Lung (tissue), 12 donors: Measurements from ENCODE around the gene POLN. TPM values are rescaled to one million over a fixed set of nuclear protein-coding genes. Genes with fewer than 3 reads are reported as not detected.

Experiments used
- ATAC-seq: fragments of 200-7000 bp; cut with Tn5 transposase; one replicate; pipeline ENCODE4 v1.9.1; 2020; ENCODE audit warnings: moderate number of reproducible peaks; ENCODE audit not compliant: insufficient read depth, low FRiP score
- DNase-seq, 3 donors: peaks; one replicate each; pipeline ENCODE4 v3.0.0-alpha.2; 2013 to 2017
- H3K27ac ChIP-seq, 2 donors: one replicate each; pipeline ENCODE4 v1.5.1; 2013; ENCODE audit warnings: mild to moderate bottlenecking in 2 of 2, moderate library complexity in 2 of 2, control low read depth in 1 of 2, inconsistent platforms in 1 of 2, low read depth in 1 of 2, low read length in 1 of 2
- H3K27me3 ChIP-seq, 3 donors: one replicate each; pipeline ENCODE4 v1.5.1; 2013; ENCODE audit warnings: low read length in 2 of 3; ENCODE audit not compliant: control insufficient read depth in 3 of 3, insufficient read depth in 3 of 3
- H3K36me3 ChIP-seq, 4 donors: one replicate each; pipeline ENCODE4 v1.5.1; 2013; ENCODE audit warnings: low read length in 4 of 4, mild to moderate bottlenecking in 1 of 4, moderate library complexity in 1 of 4; ENCODE audit not compliant: control insufficient read depth in 4 of 4, insufficient read depth in 4 of 4
- H3K4me1 ChIP-seq, 5 donors: one replicate each; pipeline ENCODE4 v1.5.1; 2013; ENCODE audit warnings: low read length in 5 of 5, mild to moderate bottlenecking in 2 of 5, moderate library complexity in 1 of 5; ENCODE audit not compliant: control insufficient read depth in 5 of 5, insufficient read depth in 5 of 5
- H3K4me3 ChIP-seq: one replicate; pipeline ENCODE4 v1.5.1; 2013; ENCODE audit warnings: mild to moderate bottlenecking, control low read depth, moderate library complexity
- H3K9ac ChIP-seq, 2 donors: one replicate each; pipeline ENCODE4 v1.5.1; 2013; ENCODE audit warnings: low read length in 2 of 2, control low read depth in 1 of 2; ENCODE audit not compliant: insufficient read depth in 1 of 2
- H3K9me3 ChIP-seq, 4 donors: one replicate each; pipeline ENCODE4 v1.5.1; 2013; ENCODE audit warnings: low read length in 3 of 4, mild to moderate bottlenecking in 1 of 4, moderate library complexity in 1 of 4; ENCODE audit not compliant: control insufficient read depth in 4 of 4, insufficient read depth in 3 of 4
- CTCF ChIP-seq: IDR thresholded peaks from 2 replicates; pipeline ENCODE4 v1.5.1; 2012; ENCODE audit warnings: mild to moderate bottlenecking; ENCODE audit errors: control extremely low read depth, extremely low read depth
- WGBS, 2 donors: extraction: QIAGEN DNeasy Blood & Tissue Kit; methylation state at CpG; one replicate each; pipeline ENCODE4 v1.1.7; 2013; 5-methylcytosine and 5-hydroxymethylcytosine counted together
- polyA plus RNA-seq, 2 donors: library from polyadenylated mRNA; stranded (reverse); fragments of 200-250 nt; gene quantifications; one replicate each; pipeline ENCODE4 v1.2.1, GENCODE V29; 2013
- total RNA-seq, 2 donors: library from RNA; depleted of rRNA in 1 of 2; stranded (reverse); fragments of >200 nt in 1 of 2; gene quantifications; one replicate each; pipeline ENCODE4 v1.2.1, GENCODE V29; 2014 to 2021
- donor health status: control.
- donor health status: control.
- donor health status: Bipolar disorder and iron deficiency.
- donor health status: healthy.
- donor health status: DM: yes; HTN: yes; CAD: no.

The POLN gene
- total and polyA plus RNA-seq, 4 donors, result 0.68 to 3.7 (median 2.2) TPM

GRCh38 chr4:2286904-2287593, 45.1 kb upstream of the POLN start:
- no peak overlapping the region for H3K27ac ChIP-seq
- no peaks in the 10 kb centered on the region for H3K4me1 ChIP-seq
- ATAC-seq, result no peak
- peaks cover 0 to 2% (median 0%) of the 10 kb centered on the region in 4 donors for H3K36me3 ChIP-seq
- no peaks in the 10 kb centered on the region for H3K27me3 ChIP-seq
- no peaks in the 10 kb centered on the region for H3K9me3 ChIP-seq
- H3K9ac ChIP-seq, result no peak overlapping the region
- peak in 1 of 3 donors; percentile 6 for DNase-seq
- no peak overlapping the region for H3K4me3 ChIP-seq
- TF ChIP-seq CTCF, result no peak
- WGBS, 2 donors, result 75 to 84% methylated on average over 19 of the region's 19 CpGs

- Histone ChIP-seq H3K9ac (no peak overlapping the region), H3K27me3 (no peaks in the 10 kb centered on the region), H3K36me3 (peaks cover 0 to 2% (median 0%) of the 10 kb centered on the region in 4 donors), H3K4me1 (no peaks in the 10 kb centered on the region), H3K27ac (no peak overlapping the region), H3K9me3 (no peaks in the 10 kb centered on the region), H3K4me3 (no peak overlapping the region)
- 86 to 87% methylated on average over 27 of the region's 27 CpGs for WGBS, 2 donors
- peak in 1 of 3 donors; percentile 8 for DNase-seq
- no peak for TF ChIP-seq CTCF
- ATAC-seq, result no peak
Observed at GRCh38 chr4:2285613-2286381, 43.9 kb upstream of the POLN start.

GRCh38 chr4:2284934-2285612, 43.2 kb upstream of the POLN start:
- no peak overlapping the region for H3K4me3 ChIP-seq
- no peaks in the 10 kb centered on the region for H3K9me3 ChIP-seq
- no peaks in the 10 kb centered on the region for H3K36me3 ChIP-seq
- H3K27ac ChIP-seq, result no peak overlapping the region
- no peak overlapping the region for H3K9ac ChIP-seq
- H3K27me3 ChIP-seq, result no peaks in the 10 kb centered on the region
- TF ChIP-seq CTCF, result no peak
- WGBS, 2 donors, result 71 to 82% methylated on average over 15 of the region's 15 CpGs
- DNase-seq (no peak), ATAC-seq (no peak)
- H3K4me1 ChIP-seq, result no peaks in the 10 kb centered on the region
